ENCODE measurements around the gene COG5. TPM values are rescaled to one million over a fixed set of nuclear protein-coding genes. Genes with fewer than 3 reads are reported as not detected.

Gene COG5
- total and polyA plus RNA-seq, 2 experiments from 2014 or later, result 15.4 to 36.5 TPM

- H3K27ac ChIP-seq (ENCODE audit: low read depth), result no peak overlapping the region
- Mint-ChIP-seq H3K27me3 (ENCODE audit: insufficient read depth, low read depth, poor library complexity) (no peaks in the 10 kb centered on the region), H3K9me3 (no peaks in the 10 kb centered on the region), H3K27ac (0 out of 2 replicates have a peak overlapping the region, but pooled peaks have one; percentile 3), H3K36me3 (ENCODE audit: low read depth) (peaks cover 22% of the 10 kb centered on the region; the same call in 2 of the 3 replicates), H3K4me3 (no peak overlapping the region), H3K4me1 (no peaks in the 10 kb centered on the region; the same call in 2 of the 3 replicates)
- peaks cover 35% of the 10 kb centered on the region for H3K79me2 ChIP-seq (replicated peaks; ENCODE audit: insufficient read depth)
- H4K20me1 ChIP-seq (replicated peaks; ENCODE audit: insufficient read depth), result no peaks in the 10 kb centered on the region; the same call in 1 of the 2 replicates
- H3K9me2 ChIP-seq (ENCODE audit: insufficient read depth), result no peaks in the 10 kb centered on the region
- no peaks in the 10 kb centered on the region for H3K4me1 ChIP-seq (ENCODE audit: insufficient read depth)
- peaks cover 15% of the 10 kb centered on the region for H3K36me3 ChIP-seq (ENCODE audit: insufficient read depth)
- H2AFZ ChIP-seq, result no peak overlapping the region
- no peak overlapping the region for H3K4me2 ChIP-seq
- H3F3A ChIP-seq (replicated peaks; ENCODE audit: low read depth), result no peaks in the 10 kb centered on the region
- no peak for TF ChIP-seq REST (IDR thresholded peaks at IDR 0.05; ENCODE audit: unreplicated experiment)
- no peak for TF ChIP-seq POLR2AphosphoS5 (IDR thresholded peaks at IDR 0.05; ENCODE audit: low read depth)
- no peak for TF ChIP-seq ETS1 (IDR thresholded peaks at IDR 0.05)
- no peak for TF ChIP-seq STAT1 (IDR thresholded peaks at IDR 0.05; ENCODE audit: unreplicated experiment)
- no peak for TF ChIP-seq ZNF114 (CRISPR knock-in tag; IDR thresholded peaks at IDR 0.05)
- no peak for TF ChIP-seq NANOG (IDR thresholded peaks at IDR 0.05; ENCODE audit: borderline replicate concordance)
- no peak for TF ChIP-seq ZNF462 (CRISPR knock-in tag; IDR thresholded peaks at IDR 0.05)
- no peak for TF ChIP-seq EZH2 (IDR thresholded peaks at IDR 0.05; ENCODE audit: low read depth, unreplicated experiment)
- no peak for TF ChIP-seq ZNF331 (CRISPR knock-in tag; IDR thresholded peaks at IDR 0.05; ENCODE audit: low read depth)
- no peak overlapping the region for H3K4me3 ChIP-seq
- ATAC-seq (no peak), DNase-seq (ENCODE audit: low spot score) (no peak)
- H3K27me3 ChIP-seq (ENCODE audit: insufficient read depth), result no peaks in the 10 kb centered on the region
These were observed 383.3 kb downstream of the COG5 start for GRCh38 chr7:107180378-107180777.
